Epithelial cell of proximal tubule (primary cell): ENCODE measurements around the gene AMH. TPM values are rescaled to one million over a fixed set of nuclear protein-coding genes. Genes with fewer than 3 reads are reported as not detected.

ENCODE experiments used
- DNase-seq: peaks from one replicate; pipeline ENCODE4 v3.0.0-alpha.2; 2011; ENCODE audit warnings: low read depth
- H3K4me3 ChIP-seq: 2 replicates; pipeline ENCODE4 v1.5.1; 2011; ENCODE audit warnings: low read depth, mild to moderate bottlenecking, low read length
- total RNA-seq: library from RNA; depleted of rRNA; stranded (reverse); fragments of >200 nt; gene quantifications from 2 replicates; pipeline ENCODE4 v1.2.3, GENCODE V29; 2015
- TF ChIP-seq, protein P1 (sequence below): conservative IDR thresholded peaks from 2 replicates; pipeline ENCODE4 v1.5.1; 2012; ENCODE audit warnings: low read depth, mild to moderate bottlenecking, low read length

AMH gene
- total RNA-seq, 1 donor from 2014 or later, result 0.52 TPM

- TF ChIP-seq, protein P1, sequence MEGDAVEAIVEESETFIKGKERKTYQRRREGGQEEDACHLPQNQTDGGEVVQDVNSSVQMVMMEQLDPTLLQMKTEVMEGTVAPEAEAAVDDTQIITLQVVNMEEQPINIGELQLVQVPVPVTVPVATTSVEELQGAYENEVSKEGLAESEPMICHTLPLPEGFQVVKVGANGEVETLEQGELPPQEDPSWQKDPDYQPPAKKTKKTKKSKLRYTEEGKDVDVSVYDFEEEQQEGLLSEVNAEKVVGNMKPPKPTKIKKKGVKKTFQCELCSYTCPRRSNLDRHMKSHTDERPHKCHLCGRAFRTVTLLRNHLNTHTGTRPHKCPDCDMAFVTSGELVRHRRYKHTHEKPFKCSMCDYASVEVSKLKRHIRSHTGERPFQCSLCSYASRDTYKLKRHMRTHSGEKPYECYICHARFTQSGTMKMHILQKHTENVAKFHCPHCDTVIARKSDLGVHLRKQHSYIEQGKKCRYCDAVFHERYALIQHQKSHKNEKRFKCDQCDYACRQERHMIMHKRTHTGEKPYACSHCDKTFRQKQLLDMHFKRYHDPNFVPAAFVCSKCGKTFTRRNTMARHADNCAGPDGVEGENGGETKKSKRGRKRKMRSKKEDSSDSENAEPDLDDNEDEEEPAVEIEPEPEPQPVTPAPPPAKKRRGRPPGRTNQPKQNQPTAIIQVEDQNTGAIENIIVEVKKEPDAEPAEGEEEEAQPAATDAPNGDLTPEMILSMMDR, result no peak
- no peak for DNase-seq
- no peak overlapping the region for H3K4me3 ChIP-seq
Measured at GRCh38 chr19:2246014-2246620, 3.0 kb upstream of the AMH start.

- no peak for DNase-seq
- H3K4me3 ChIP-seq, result no peak overlapping the region
- TF ChIP-seq, protein P1, result no peak
Measured at GRCh38 chr19:2246801-2247361, 2.2 kb upstream of the AMH start.

GRCh38 chr19:2247433-2248101 is 1.6 kb upstream of the AMH start:
- no peak overlapping the region for H3K4me3 ChIP-seq
- TF ChIP-seq, protein P1, result no peak
- DNase-seq, result no peak

GRCh38 chr19:2248136-2249009 is 750 bp upstream of the AMH start:
- TF ChIP-seq, protein P1, result no peak
- DNase-seq, result no peak
- no peak overlapping the region for H3K4me3 ChIP-seq

DNA sequence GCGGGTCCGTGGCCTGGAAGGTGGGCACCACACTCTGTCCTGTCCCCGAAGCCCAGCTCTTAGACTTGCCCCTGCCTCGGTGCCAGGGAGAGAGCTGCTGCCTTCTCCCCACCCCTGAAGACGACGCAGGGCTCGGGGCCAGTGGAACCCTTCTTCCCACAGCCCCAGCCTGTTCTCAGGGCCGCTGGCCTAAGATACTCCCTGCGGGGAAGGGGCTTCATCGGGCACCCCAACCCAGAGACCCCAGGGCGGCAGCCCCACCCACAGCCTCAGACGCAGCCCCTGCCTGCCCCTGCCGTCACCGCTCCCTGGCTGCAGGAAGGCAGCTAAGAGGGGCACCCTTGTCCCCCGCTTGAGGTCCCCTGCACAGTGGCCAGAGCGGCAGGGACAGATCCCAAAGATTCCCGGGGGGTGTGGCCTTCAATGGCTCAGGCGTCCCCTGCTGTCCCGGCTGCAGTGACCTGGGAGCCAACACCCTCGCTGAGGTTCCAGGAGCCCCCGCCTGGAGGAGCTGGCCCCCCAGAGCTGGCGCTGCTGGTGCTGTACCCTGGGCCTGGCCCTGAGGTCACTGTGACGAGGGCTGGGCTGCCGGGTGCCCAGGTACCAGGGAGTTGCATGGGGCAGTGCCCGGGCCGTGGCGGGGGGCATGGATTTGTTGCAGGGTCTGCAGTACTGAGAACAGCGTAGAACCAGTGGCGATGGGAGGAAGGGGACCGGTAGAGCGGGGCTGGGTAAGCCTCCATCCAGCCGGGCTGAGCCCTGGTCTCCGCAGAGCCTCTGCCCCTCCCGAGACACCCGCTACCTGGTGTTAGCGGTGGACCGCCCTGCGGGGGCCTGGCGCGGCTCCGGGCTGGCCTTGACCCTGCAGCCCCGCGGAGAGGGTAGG is 1.0 kb downstream of the AMH start:
- H3K4me3 ChIP-seq, result no peak overlapping the region
- no peak for DNase-seq
- TF ChIP-seq, protein P1, result no peak

- no peak overlapping the region for H3K4me3 ChIP-seq
- no peak for DNase-seq
- TF ChIP-seq, protein P1, result no peak
Measured at GRCh38 chr19:2250766-2251105, 1.6 kb downstream of the AMH start.
